HG03457 (cell line): ENCODE measurements around the gene S100B.

Experiments used
- ATAC-seq: cut with Tn5 transposase; IDR thresholded peaks from one replicate; pipeline ENCODE4 v1.9.1; 2021; ENCODE audit warnings: moderate number of reproducible peaks; ENCODE audit not compliant: unreplicated experiment

Gene S100B

GRCh38 chr21:46562472-46562871 lies 42.4 kb downstream of the S100B start:
- ATAC-seq: no peak

- no peak for ATAC-seq
Measured at GRCh38 chr21:46561445-46562090, 43.3 kb downstream of the S100B start.

GRCh38 chr21:46560568-46561444 lies 44.1 kb downstream of the S100B start:
- no peak for ATAC-seq

- ATAC-seq: no peak
Measured at GRCh38 chr21:46559291-46559983, 45.4 kb downstream of the S100B start.

GRCh38 chr21:46557919-46558392 lies 46.9 kb downstream of the S100B start:
- no peak for ATAC-seq

GRCh38 chr21:46557469-46557868 lies 47.4 kb downstream of the S100B start:
- no peak for ATAC-seq

GRCh38 chr21:46556802-46557201 lies 48.1 kb downstream of the S100B start:
- ATAC-seq: no peak

- ATAC-seq: no peak
Measured at GRCh38 chr21:46555678-46556077, 49.2 kb downstream of the S100B start.

- no peak for ATAC-seq
Measured at GRCh38 chr21:46555225-46555617, 49.7 kb downstream of the S100B start.

GRCh38 chr21:46554431-46555224 lies 50.3 kb downstream of the S100B start:
- ATAC-seq: no peak

- no peak for ATAC-seq
Measured at GRCh38 chr21:46553993-46554392, 50.9 kb downstream of the S100B start.

- no peak for ATAC-seq
Measured at GRCh38 chr21:46552865-46553379, 52.0 kb downstream of the S100B start.

GRCh38 chr21:46552274-46552673 lies 52.6 kb downstream of the S100B start:
- ATAC-seq: no peak

GRCh38 chr21:46551636-46552241 lies 53.1 kb downstream of the S100B start:
- no peak for ATAC-seq

GRCh38 chr21:46550116-46550941 lies 54.6 kb downstream of the S100B start:
- no peak for ATAC-seq

GRCh38 chr21:46549650-46550049 lies 55.2 kb downstream of the S100B start:
- ATAC-seq: no peak
